Ureter (tissue), 1 donor: ENCODE measurements around the gene UPK3BL1. TPM values are rescaled to one million over a fixed set of nuclear protein-coding genes. Genes with fewer than 3 reads are reported as not detected.
"Not testable (repeated sequence)": the region's sequence is repeated elsewhere in the genome, so short reads cannot be mapped to it uniquely, and the experiment has no call there.

Experiments used
- DNase-seq: peaks from one replicate; pipeline ENCODE4 v3.0.0-alpha.2; 2020; ENCODE audit warnings: low spot score
- total RNA-seq: library from RNA; stranded (reverse); gene quantifications from one replicate; pipeline ENCODE4 v1.2.4, GENCODE V29; 2023
- donor health status: DM: yes; HTN: yes; CAD: no.

Gene UPK3BL1
- total RNA-seq, 1 donor from 2014 or later: 292 TPM

DNA sequence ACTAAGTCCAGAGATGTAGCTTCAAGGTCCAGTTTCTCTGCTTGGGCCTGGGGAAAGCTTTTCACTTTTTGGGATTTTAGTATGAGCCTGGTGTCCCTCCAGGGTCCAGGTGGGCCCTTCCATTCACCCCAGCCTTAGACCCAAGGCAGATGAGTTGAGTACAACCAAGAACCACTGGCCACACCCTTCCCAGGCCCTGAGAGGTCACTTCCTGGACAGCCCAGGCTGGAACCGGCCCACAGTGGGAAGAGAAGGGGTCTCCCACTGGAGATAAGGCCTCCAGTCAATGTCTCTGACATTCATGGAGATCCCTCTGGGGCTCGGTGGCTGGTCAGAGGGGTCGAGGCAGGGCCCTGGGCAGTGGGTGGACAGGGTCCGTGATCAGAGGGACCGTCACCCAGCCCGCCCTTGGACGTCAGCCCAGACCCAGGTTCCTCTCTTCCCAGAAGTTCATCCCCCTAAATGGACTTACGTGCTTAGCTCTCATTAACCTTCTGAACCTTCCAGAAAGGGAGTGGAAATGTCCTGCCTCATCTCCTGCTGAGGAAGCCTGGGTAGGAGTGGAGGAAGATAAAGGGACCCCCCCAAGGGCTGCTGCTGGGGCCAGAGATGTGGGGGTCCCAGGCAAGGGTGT, 15.2 kb downstream of the UPK3BL1 start:
- not testable (repeated sequence) for DNase-seq

GRCh38 chr7:102618122-102618521, 24.5 kb downstream of the UPK3BL1 start:
- peak; percentile 33 for DNase-seq

- DNase-seq: peak; percentile 58
Measured at GRCh38 chr7:102616507-102617125, 26.0 kb downstream of the UPK3BL1 start, which contains the start of gene RASA4. TSS of gene RASA4 (minus strand) at chr7:102616756. CDS start at chr7:102616689, 67 bp downstream.

DNA sequence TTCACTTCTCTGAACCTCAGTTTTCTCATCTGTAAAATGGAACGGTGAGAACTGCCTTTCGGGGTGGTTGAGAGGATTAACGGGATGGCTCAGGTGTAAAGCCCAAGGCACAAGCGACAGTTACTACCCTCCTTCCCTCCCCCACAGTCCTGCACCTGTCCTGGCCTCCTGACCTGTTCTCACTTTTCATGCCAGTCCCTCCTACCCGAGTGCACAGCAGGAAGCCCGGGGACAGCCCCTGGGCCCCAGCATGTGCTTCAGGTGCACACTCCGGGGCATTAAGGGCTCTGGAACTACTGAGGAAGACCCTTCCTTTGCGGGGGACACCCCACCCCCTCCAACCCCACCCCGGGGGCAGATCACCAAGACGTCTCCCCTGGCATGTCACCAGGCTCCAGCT, 26.7 kb downstream of the UPK3BL1 start:
- not testable (repeated sequence) for DNase-seq

GRCh38 chr7:102614873-102615272, 27.7 kb downstream of the UPK3BL1 start:
- DNase-seq: not testable (repeated sequence)

GRCh38 chr7:102614346-102614697, 28.3 kb downstream of the UPK3BL1 start:
- DNase-seq: not testable (repeated sequence)

DNA sequence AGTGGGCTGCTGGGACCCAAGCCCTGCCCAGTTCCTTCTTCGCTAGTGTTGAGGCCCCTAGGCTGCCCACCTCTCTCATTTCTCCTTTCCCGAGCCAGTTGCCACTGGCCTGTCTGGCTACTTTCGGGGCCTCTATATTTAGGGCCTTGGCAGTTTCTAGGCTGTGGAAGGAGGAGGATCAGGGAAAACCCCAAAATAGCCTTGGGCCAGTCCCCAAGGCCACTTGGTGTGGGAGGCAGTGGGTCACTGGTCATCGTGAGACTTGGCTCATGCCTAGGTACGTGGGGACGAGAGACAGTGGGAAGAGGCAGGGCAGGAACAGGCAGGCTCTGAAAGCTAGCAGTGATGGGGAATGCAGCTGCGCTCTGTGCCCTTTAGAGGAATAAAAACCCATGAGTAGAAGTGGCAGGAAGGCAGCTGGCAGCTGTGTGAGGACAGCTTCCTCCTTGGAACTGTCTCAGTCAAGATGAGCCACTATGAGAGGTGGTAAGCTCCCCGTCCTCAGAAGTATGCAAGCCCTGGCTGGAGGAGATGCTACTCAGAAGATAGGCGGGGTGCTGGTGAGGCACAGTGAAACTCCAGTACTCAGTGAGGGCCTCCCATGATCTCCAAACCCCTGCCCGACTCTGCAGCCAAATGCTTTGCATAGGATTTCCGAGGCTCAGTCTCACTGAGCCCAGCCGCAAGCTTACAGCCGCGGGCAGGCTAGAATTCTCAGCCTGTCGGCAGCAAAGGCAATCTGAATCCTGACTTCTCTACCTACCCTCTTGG, 28.8 kb downstream of the UPK3BL1 start:
- DNase-seq: not testable (repeated sequence)

DNA sequence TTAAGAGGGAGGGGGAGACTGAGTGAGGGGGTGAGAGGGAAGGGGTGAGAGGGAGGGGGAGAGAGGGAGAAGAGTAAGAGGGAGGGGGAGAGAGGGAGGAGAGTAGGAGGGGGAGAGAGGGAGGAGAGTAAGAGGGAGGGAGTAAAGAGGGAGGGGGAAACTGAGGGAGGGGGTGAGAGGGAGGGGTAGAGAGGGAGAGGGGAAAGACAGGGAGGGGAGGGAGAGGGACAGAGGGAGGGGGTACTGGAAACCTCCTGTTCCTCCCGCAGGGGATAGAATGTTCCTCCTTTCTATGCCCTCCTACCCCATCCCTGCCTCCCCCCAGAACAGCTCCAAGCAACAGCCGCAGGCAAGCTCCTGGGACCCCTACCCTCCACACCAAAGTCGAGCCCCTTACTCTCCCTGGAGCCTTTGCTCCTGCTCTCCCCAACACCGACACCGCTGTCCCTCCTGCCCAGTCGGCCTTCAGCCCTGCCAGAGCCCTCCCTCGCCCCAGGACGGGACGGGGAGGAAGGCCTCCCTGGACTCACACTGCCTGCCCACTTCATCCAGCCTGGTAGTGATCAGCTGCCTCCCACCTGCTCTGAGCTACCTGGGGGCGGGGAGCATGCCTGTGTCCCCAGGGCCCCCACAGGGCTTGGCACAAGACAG, 30.8 kb downstream of the UPK3BL1 start:
- DNase-seq: peak; percentile 45

DNA sequence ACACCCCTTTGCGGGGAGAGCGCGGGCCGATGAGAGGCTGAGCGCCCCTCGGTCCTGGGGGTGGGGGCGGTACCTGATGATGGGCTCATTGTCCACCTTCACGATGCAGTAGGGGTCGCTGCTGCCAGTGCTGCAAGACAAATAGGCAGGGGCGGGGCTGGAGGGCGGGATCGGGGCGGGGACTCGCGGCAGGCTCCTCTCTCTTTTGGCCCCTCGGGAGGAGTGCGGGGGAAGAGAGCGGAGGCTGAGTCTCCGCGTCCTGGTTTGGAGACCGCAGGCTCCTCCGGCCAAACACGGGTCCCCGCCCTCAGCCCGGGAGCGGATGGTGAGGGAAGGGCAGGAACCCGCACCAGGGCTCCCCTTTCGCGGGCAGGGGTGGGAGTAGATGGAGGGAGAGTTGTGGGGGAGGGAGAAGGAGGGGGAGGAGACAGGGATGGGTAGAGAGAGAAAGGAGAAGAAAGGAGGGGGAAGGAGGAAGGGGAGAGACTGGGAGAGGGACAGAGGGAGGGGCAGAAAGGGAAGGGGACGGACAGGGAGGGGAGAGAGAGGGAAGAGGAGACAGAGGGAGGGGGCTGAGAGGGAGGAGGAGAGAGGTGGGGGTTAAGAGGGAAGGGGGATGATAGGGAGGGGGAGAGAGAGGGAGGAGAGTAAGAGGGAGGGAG, 31.4 kb downstream of the UPK3BL1 start:
- DNase-seq: not testable (repeated sequence)

DNA sequence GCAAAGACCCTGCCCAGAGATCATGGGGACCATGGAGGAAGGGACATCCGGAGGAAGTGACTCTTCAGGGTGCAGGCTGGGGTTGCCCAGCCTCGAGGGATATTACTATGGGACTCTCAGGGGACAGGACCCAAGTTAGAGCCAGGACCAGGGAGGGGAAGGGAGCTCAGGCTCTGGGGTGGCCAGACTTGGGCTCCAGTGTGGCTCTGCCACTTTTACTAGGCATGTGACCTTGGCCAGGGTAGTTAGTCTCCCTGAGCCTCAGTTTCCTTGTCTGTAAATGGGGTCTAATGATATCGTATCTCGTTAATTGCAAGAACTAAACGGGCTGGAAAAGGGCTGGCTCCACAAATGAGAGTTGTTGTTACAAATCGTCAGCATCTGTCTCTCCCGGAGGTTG, 32.1 kb downstream of the UPK3BL1 start:
- peak; percentile 33 for DNase-seq

GRCh38 chr7:102609734-102610133, 32.9 kb downstream of the UPK3BL1 start:
- not testable (repeated sequence) for DNase-seq

- not testable (repeated sequence) for DNase-seq
Measured at GRCh38 chr7:102606848-102607247, 35.7 kb downstream of the UPK3BL1 start.

DNA sequence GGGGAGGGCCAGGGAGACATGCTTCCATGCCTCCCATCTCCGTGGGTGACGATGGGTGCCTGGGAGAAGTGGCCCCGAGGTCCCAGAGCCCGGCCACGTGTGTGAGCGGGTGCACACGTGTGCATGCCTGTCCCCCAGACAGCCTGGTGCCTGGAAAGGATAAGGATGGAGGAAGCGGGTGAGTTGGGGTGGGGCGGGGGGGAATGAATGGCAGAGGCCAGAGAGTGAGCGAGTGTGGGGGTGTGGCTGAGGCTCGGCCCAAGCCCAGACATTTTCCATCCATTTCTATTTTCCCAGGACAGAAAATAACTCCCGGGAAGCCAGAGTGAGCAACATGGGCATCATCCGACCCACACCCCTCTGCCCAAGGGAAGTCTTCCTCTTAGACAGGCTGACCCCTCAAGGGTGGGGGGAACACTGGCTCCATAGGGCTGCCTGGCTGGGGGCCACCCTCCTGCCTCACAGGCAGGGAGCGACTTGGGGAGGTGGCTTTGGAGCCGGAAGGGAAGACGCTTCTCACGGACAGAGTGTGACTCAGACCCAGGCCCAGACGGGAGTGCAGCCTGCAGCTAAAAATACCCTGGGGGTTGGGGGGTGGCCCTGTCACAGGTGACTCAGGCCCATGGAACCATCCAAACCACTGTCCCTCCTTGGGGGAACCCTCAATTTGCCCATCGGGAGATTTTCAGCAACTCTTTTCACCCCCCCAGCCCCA, 38.0 kb downstream of the UPK3BL1 start:
- not testable (repeated sequence) for DNase-seq

DNA sequence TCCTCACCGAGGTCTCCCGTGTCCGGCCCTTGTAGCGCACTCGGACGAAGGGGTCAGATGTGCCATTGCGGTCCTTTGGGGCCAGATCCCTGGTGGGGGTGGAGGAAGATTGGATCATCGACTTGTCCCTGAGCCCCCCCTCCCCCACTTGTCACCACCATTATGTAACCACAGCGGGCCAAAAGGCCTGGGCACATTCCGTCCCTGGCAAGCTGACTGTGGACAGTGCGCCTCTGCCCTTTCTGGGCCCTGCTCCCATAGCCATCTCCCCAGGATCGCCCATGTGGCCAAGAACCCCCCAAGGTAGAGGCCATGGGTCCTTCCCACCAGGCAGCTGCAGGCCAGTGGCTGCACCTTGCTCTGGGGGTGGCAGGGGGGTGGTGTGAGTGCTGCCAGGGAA, 40.3 kb downstream of the UPK3BL1 start:
- not testable (repeated sequence) for DNase-seq

DNA sequence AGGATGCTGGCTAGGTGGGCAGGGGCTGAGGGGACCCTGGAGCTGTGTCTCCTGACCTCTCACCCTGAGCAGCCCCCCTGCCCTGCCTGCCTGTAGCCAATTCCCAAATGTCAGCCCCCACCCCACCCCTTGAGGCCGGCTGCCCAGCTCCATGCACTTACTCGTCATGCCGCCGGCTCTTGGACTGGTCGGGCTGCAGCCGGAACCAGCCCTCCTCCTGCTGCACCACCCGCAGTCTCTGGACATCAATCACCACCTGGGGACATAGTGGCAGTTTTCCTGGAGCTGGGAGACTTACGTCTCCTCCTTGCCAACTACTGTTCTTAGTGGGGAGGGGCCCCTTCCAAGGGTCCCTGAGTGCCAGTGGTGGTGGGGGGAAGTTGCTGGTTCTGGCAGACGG, 42.9 kb downstream of the UPK3BL1 start:
- DNase-seq: not testable (repeated sequence)

GRCh38 chr7:102596036-102596435, 46.6 kb downstream of the UPK3BL1 start:
- DNase-seq: not testable (repeated sequence)

DNA sequence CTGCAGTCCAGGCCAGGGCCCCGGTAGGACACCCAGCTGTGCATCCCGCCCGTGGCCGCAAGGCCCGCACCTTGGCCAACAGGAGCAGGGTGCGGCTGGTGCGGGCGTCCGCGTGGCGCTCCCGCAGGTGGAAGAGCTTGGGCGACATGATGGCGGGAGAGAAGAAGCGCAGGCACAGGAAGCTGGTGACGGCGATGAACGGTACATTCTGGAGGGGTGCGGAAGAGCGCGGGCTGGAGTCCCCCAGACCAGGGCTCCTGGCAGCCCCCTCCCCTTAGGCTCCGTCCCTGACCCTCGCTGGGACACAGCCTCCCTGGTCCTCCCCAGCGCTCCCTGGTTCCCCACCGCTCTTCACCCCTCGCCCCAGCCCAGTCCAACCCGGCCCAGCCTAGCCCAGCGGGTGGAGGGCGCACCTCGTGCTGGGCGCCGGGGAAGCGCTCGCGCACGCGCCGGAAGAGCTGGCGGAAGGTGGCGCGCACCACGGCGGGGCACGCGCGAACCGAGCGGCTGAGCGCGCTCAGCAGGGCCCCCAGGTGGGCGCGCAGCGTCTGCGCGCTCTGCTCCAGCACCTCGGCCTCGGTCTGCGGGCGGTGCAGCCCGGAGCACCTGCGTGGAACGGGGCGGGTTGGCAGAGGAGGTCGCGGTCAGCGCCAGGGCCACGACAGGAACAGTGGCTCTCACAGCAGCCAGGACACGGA, 48.8 kb downstream of the UPK3BL1 start:
- not testable (repeated sequence) for DNase-seq

DNA sequence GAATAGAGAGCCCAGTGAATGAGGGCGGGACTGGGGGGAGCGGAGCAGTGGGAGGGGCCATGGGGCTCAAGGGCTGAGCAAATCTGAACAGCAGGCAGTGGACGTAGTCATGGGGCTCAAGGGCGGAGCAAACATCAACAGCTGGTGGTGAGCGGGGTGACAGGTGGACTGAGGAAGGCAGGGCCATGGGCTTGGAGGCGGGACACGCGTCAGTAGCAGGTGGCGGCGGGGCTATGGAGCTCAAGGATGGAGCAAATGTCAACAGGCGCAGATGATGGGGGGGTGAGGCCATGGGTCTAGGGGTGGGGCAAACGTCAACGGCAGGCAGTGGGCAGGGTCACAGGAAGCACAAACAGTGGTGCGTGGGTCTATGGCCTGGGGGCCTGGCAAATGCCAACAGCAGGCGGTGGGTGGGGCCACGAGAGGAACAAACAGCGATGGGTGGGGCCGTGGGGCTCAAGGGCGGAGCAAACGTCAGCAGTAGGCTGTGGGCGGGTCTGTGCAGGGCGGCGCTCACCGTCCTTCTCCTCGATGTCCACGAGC, 50.0 kb downstream of the UPK3BL1 start:
- DNase-seq: not testable (repeated sequence)

DNA sequence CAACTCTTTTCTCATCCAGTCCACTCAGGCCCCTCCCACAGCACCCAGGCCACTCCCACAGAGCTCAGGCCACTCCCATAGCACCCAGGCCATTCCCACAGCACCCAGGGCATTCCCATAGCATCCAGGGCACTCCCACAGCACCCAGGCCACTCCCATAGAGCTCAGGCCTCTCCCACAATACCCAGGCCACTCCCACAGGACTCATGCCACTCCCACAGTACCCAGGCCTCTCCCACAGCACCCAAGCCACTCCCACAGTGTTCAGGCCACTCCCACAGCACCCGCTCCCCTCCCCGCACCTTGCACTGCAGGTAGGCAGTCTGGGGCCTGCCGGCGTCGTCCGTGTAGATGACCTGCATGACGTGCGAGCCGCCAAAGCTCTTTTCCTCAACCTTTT, 52.7 kb downstream of the UPK3BL1 start:
- not testable (repeated sequence) for DNase-seq
